Measurements from ENCODE around the gene S100A1.
"Not testable (repeated sequence)": the region's sequence is repeated elsewhere in the genome, so short reads cannot be mapped to it uniquely, and the experiment has no call there.

Gene S100A1

DNA sequence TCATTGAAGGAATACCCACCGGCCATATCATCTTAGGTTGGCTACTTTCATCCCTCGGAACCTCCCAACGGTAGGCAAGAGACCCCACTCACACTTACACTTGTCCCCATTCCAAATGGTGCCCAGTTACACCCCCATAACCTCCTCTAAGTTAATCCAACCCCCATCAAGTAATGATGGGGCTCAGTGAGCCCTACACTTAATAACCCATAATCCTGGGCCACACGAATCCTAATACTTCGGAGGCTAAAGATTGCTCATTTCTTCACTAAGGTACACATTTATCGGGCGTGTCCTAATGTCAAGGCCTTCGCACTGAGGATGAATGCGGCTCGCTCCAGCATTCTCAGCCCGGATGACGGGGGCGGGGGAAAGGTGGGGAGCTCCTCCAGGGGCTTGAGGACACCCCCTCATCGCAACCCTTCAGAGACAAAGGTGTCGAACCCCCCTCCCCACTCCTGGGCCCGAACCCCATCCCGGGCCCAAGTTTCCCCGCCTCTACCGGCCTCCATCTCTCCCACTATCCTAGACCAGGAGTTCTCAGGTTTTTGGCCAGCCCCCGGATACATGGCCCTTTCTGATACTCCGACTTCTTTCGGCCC is 42.1 kb downstream of the S100A1 start:
- no peak for DNase-seq (ENCODE audit: extremely low read depth, low read depth)
- TF ChIP-seq, protein P1, sequence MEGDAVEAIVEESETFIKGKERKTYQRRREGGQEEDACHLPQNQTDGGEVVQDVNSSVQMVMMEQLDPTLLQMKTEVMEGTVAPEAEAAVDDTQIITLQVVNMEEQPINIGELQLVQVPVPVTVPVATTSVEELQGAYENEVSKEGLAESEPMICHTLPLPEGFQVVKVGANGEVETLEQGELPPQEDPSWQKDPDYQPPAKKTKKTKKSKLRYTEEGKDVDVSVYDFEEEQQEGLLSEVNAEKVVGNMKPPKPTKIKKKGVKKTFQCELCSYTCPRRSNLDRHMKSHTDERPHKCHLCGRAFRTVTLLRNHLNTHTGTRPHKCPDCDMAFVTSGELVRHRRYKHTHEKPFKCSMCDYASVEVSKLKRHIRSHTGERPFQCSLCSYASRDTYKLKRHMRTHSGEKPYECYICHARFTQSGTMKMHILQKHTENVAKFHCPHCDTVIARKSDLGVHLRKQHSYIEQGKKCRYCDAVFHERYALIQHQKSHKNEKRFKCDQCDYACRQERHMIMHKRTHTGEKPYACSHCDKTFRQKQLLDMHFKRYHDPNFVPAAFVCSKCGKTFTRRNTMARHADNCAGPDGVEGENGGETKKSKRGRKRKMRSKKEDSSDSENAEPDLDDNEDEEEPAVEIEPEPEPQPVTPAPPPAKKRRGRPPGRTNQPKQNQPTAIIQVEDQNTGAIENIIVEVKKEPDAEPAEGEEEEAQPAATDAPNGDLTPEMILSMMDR (IDR thresholded peaks at IDR 0.05; ENCODE audit: low read depth, low read length, missing control alignments) = no peak

DNA sequence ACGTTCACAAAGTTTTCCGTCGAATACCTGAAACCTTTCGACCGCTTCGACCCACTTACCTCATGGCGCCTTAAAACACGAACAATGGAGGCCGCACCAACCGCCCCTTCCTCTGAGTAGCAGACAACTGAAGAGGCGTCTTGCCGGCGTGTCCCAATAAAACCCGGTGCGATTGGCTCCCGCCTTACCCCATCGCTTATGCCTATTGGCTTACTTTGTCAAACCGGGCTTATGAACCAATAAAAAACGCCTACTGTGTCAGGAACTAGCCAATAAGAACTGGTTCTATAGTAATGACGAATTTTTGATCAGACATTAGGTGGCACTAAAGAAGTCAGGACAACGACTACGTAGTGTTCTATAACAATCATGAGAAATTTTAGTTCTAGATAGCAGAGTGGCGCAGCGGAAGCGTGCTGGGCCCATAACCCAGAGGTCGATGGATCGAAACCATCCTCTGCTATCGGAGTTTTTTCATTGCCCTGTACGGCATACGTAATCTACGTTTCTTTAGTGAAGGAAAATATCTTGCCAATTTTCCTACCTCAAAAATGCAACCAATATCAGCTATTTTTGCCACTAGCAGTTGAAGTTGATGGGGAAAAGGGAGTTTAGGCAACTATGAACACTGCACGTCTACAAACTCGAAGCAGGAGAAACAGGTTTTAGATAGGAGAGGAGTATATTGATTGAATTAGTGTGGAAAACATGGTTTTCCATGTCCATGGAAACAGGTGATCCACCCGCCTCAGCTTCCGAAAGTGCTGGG is 42.8 kb downstream of the S100A1 start, which contains the start of gene ILF2:
TSS of gene ILF2 (minus strand) at position 135 of the 769 bp plus-strand sequence. CDS start at position 64, 71 bp downstream.
- TF ChIP-seq, protein P1 (IDR thresholded peaks at IDR 0.05; ENCODE audit: low read depth, low read length, missing control alignments) = no peak
- peak; percentile 100 for DNase-seq (ENCODE audit: extremely low read depth, low read depth)
- H3K4me3 ChIP-seq (replicated peaks; ENCODE audit: low read depth, low read length) = peak within 1 kb of the TSS; percentile 99

More for the DNA sequence above, 42.1 kb downstream of the S100A1 start:
- H3K4me3 ChIP-seq (replicated peaks; ENCODE audit: low read depth, low read length) = peak overlapping the region; percentile 99

DNA sequence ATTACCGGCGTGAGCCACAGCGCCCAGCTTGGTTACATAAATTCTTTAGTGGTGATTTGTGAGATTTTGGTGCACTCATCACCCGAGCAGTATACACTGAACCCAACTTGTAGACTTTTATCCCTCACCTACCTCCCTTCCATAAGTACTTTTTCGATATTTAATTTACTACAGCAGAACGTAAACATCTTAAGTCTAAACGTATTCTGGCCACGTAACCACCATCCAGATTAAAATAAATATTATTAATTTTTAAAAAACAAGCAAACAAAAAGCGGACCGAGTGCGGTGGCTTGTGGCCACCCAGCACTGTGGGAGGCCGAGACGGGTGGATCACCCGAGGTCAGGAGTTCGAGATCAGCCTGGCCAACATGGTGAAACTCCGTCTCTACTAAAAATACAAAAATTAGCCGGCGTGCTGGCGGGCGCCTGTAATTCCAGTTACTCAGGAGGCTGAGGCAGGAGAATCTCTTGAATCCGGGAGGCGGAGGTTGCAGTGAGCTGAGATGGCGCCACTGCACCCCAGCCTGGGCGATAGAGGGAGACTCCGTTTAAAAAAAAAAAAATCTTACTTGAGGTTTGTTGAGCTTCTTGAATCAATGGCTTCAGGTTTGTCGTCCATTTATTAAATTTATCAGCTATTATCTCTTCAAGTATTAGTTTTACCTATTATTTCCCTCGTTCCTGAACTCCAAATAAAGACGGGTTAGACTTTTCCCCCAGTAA is 43.6 kb downstream of the S100A1 start:
- H3K4me3 ChIP-seq (replicated peaks; ENCODE audit: low read depth, low read length) = peak overlapping the region; percentile 51
- not testable (repeated sequence) for DNase-seq (ENCODE audit: extremely low read depth, low read depth)

DNA sequence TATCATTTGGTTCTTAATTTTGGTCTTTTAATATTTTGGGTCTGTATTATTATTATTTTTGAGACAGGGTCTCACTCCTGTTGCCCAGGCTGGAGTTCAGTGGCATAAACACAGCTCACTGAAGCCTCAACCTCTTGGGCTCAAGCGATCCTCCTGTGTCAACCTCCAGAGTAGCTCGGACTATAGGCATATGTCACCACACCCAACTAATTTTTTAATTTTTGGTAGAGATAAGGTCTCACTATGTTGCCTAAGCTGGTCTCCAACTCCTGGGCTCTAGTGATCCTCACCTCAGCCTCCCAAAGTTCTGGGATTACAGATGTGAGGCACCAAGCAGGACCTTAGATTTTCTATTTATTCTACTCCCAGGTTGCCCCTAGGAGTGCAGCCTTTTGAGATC is 45.3 kb downstream of the S100A1 start:
- no peak for DNase-seq (ENCODE audit: extremely low read depth, low read depth)
- H3K4me3 ChIP-seq (replicated peaks; ENCODE audit: low read depth, low read length) = no peak overlapping the region
- TF ChIP-seq, protein P1 (IDR thresholded peaks at IDR 0.05; ENCODE audit: low read depth, low read length, missing control alignments) = no peak

DNA sequence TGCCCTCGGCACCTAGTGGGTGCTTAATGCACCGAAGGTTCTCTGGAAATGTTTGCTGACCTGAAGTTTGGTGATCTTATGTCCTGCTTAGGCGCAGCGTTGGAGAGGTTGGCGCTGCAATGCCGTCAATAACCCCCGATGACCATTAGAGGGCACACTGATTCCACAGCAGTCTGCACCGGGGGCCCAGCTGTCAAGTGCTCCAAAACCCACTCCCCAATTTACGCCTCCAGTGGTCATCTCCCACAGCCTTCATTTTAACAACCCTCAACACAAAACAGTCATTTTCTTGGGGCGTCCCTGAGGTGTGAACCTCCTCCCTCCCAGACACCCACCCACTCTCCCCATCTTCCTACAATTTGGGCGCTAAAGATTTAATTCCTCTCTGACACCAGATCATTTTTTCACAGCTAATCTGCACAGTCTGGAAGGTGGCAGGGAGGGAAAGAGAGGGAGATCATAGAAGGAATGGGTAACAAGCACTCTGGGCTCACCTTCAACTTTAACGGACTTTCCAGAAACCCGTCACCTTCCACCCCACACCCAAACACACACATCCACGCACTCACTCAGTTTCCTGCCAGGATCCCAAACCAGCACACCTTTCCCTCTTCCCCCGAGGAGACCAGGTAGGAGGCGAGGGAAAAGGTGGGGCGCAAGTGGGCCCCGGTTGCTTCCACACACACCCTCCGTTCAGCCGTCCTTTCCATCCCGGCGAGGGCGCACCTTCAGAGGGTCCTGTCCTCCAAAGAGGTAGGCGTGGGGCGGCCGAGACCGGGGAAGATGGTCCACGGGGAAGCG is 49.7 kb downstream of the S100A1 start:
- DNase-seq (ENCODE audit: extremely low read depth, low read depth) = no peak
- H3K4me3 ChIP-seq (replicated peaks; ENCODE audit: low read depth, low read length) = peak overlapping the region; percentile 21; the same call in 1 of the 2 replicates
- TF ChIP-seq, protein P1 (IDR thresholded peaks at IDR 0.05; ENCODE audit: low read depth, low read length, missing control alignments) = peak; percentile 92

DNA sequence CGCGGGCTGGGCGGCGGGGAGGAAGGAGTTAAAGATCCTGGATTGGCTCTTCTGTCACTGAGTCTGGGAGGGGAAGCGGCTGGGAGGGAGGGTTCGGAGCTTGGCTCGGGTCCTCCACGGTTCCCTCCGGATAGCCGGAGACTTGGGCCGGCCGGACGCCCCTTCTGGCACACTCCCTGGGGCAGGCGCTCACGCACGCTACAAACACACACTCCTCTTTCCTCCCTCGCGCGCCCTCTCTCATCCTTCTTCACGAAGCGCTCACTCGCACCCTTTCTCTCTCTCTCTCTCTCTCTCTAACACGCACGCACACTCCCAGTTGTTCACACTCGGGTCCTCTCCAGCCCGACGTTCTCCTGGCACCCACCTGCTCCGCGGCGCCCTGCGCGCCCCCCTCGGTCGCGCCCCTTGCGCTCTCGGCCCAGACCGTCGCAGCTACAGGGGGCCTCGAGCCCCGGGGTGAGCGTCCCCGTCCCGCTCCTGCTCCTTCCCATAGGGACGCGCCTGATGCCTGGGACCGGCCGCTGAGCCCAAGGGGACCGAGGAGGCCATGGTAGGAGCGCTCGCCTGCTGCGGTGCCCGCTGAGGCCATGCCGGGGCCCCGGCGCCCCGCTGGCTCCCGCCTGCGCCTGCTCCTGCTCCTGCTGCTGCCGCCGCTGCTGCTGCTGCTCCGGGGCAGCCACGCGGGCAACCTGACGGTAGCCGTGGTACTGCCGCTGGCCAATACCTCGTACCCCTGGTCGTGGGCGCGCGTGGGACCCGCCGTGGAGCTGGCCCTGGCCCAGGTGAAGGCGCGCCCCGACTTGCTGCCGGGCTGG is 50.5 kb downstream of the S100A1 start, which contains the start of gene NPR1:
TSS of gene NPR1 (plus strand) at position 170 of the 818 bp plus-strand sequence. CDS start at position 591, 421 bp downstream.
- TF ChIP-seq, protein P1 (IDR thresholded peaks at IDR 0.05; ENCODE audit: low read depth, low read length, missing control alignments) = no peak
- peak within 1 kb of the TSS; percentile 21 for H3K4me3 ChIP-seq (replicated peaks; ENCODE audit: low read depth, low read length)
- no peak for DNase-seq (ENCODE audit: extremely low read depth, low read depth)
